ENCODE data around the gene RFX4. TPM values are rescaled to one million over a fixed set of nuclear protein-coding genes. Genes with fewer than 3 reads are reported as not detected.

The RFX4 gene
- total and polyA plus RNA-seq, 12 donors, result 0.01 to 0.11 (median 0.11) TPM; not detected in 9

GRCh38 chr12:106651552-106651951 is 68.7 kb downstream of the RFX4 start:
- 90 to 92% methylated on average over 2 of the region's 2 CpGs for WGBS, 2 donors
- no peak for ATAC-seq
- no peak for DNase-seq
- Histone ChIP-seq H3K27me3 (peaks cover 0 to 8% (median 0%) of the 10 kb centered on the region in 7 donors), H3K9me3 (no peaks in the 10 kb centered on the region), H3K4me3 (no peak overlapping the region), H3K27ac (no peak overlapping the region), H3K36me3 (no peaks in the 10 kb centered on the region), H3K4me1 (no peaks in the 10 kb centered on the region)
- no peak for TF ChIP-seq CTCF (IDR thresholded peaks at IDR 0.05)
- intact Hi-C loops (cut with DNase I), result no loop called here

GRCh38 chr12:106652510-106653015 is 69.8 kb downstream of the RFX4 start:
- H3K27ac ChIP-seq, result no peak overlapping the region
- 94% methylated on average over 7 of the region's 7 CpGs for WGBS, 2 donors
- H3K9me3 ChIP-seq, result no peaks in the 10 kb centered on the region
- no peak for DNase-seq
- TF ChIP-seq CTCF (IDR thresholded peaks at IDR 0.05), result no peak
- peaks cover 0 to 13% (median 6%) of the 10 kb centered on the region in 7 donors for H3K27me3 ChIP-seq
- intact Hi-C loops (cut with DNase I), result no loop called here
- H3K36me3 ChIP-seq, result no peaks in the 10 kb centered on the region
- no peaks in the 10 kb centered on the region for H3K4me1 ChIP-seq
- no peak for ATAC-seq
- H3K4me3 ChIP-seq, result no peak overlapping the region

DNA sequence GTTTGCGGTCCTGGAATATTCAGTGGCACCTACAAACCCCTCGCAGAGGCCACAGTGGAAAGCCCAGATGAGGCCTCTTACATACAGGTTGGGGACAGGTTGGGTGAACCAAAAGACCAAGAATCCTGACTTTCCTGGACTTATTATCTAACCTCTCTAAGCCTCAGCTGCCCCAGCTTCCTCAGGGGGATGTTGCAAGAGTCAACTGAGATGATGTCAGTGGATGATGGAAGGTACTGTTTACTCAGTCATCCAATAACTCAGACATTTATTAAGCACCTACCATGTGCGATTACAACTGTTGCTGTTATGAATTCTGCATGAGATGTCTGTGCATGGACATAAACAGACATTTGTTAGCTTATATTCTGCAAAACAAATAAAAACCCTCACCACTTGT is 72.8 kb downstream of the RFX4 start:
- DNase-seq (no peak), ATAC-seq (no peak)
- Histone ChIP-seq H3K27ac (no peak overlapping the region), H3K9me3 (peaks cover 0 to 5% (median 0%) of the 10 kb centered on the region in 11 donors), H3K27me3 (peaks cover 0 to 18% (median 6%) of the 10 kb centered on the region in 7 donors), H3K4me1 (no peaks in the 10 kb centered on the region), H3K4me3 (no peak overlapping the region), H3K36me3 (no peaks in the 10 kb centered on the region)
- no peak for TF ChIP-seq CTCF (IDR thresholded peaks at IDR 0.05)
- 62 to 94% methylated on average over 3 of the region's 3 CpGs for WGBS, 2 donors
- intact Hi-C loops (cut with DNase I), result no loop called here

GRCh38 chr12:106657488-106657887 is 74.7 kb downstream of the RFX4 start:
- Histone ChIP-seq H3K27me3 (peaks cover 0 to 17% (median 6%) of the 10 kb centered on the region in 7 donors), H3K4me3 (no peak overlapping the region), H3K9me3 (peaks cover 0 to 23% (median 9%) of the 10 kb centered on the region in 11 donors), H3K4me1 (no peaks in the 10 kb centered on the region), H3K36me3 (no peaks in the 10 kb centered on the region), H3K27ac (no peak overlapping the region)
- no peak for TF ChIP-seq CTCF (IDR thresholded peaks at IDR 0.05)
- intact Hi-C loops (cut with DNase I), result no loop called here
- 59 to 68% methylated on average over 3 of the region's 3 CpGs for WGBS, 2 donors
- peak in 1 of 8 donors; percentile 7 for ATAC-seq
- no peak for DNase-seq
